Liver (tissue), 9 donors: ENCODE data around the gene TLCD1. TPM values are rescaled to one million over a fixed set of nuclear protein-coding genes. Genes with fewer than 3 reads are reported as not detected.
A peak's percentile ranks its signal among the peaks of the same experiment; 100 is the strongest.

Experiments
- DNase-seq: peaks from one replicate; pipeline ENCODE4 v3.0.0-alpha.2; 2017; ENCODE audit warnings: low spot score
- H3K27ac ChIP-seq, 2 donors: one replicate each; pipeline ENCODE4 v1.7.0; 2013; ENCODE audit warnings: inconsistent platforms in 2 of 2, low read length in 2 of 2, control low read depth in 1 of 2, low read depth in 1 of 2, mild to moderate bottlenecking in 1 of 2
- H3K27me3 ChIP-seq, 4 donors: one replicate each; pipeline versions ENCODE4 v1.6.1 to v1.7.0; 2013; ENCODE audit warnings: low read length in 3 of 4, inconsistent platforms in 1 of 4, mild to moderate bottlenecking in 1 of 4, moderate library complexity in 1 of 4; ENCODE audit not compliant: control insufficient read depth in 4 of 4, insufficient read depth in 4 of 4
- H3K36me3 ChIP-seq, 4 donors: one replicate each; pipeline versions ENCODE4 v1.6.1 to v1.7.0; 2013; ENCODE audit warnings: low read length in 3 of 4, mild to moderate bottlenecking in 3 of 4, low read depth in 1 of 4, moderate library complexity in 1 of 4; ENCODE audit not compliant: control insufficient read depth in 4 of 4, insufficient read depth in 3 of 4
- H3K4me1 ChIP-seq, 4 donors: one replicate each; pipeline versions ENCODE4 v1.6.1 to v1.7.0; 2013; ENCODE audit warnings: low read length in 3 of 4, mild to moderate bottlenecking in 3 of 4, moderate library complexity in 1 of 4; ENCODE audit not compliant: control insufficient read depth in 4 of 4, insufficient read depth in 4 of 4
- H3K4me3 ChIP-seq, 3 donors: one replicate each; pipeline versions ENCODE4 v1.6.1 to v1.7.0; 2013; ENCODE audit warnings: low read length in 3 of 3, control low read depth in 1 of 3, low read depth in 1 of 3, mild to moderate bottlenecking in 1 of 3
- H3K9ac ChIP-seq, 2 donors: one replicate each; pipeline ENCODE4 v1.7.0; 2013; ENCODE audit warnings: low read length in 2 of 2, mild to moderate bottlenecking in 2 of 2, moderate library complexity in 2 of 2, control low read depth in 1 of 2, low read depth in 1 of 2
- H3K9me3 ChIP-seq, 4 donors: one replicate each; pipeline versions ENCODE4 v1.6.1 to v1.7.0; 2013; ENCODE audit warnings: low read length in 3 of 4; ENCODE audit not compliant: control insufficient read depth in 4 of 4
- CTCF ChIP-seq: fragments of 150-350 bp; IDR thresholded peaks from 2 replicates; pipeline ENCODE4 v1.5.1; 2017; ENCODE audit warnings: improper control_type of control experiment, low read depth, low read length; ENCODE audit not compliant: missing input control
- FOXA1 ChIP-seq: IDR thresholded peaks from 2 replicates; pipeline ENCODE4 v1.6.1; 2016; ENCODE audit warnings: antibody characterized with exemption
- FOXA2 ChIP-seq: IDR thresholded peaks from 2 replicates; pipeline ENCODE4 v1.6.1; 2016; ENCODE audit warnings: antibody characterized with exemption
- MAX ChIP-seq: IDR thresholded peaks from 2 replicates; pipeline ENCODE4 v1.6.1; 2016; ENCODE audit warnings: antibody characterized with exemption
- NR2F2 ChIP-seq: IDR thresholded peaks from 2 replicates; pipeline ENCODE4 v1.6.1; 2016; ENCODE audit warnings: antibody characterized with exemption
- RAD21 ChIP-seq, 2 donors: IDR thresholded peaks; 2 replicates each; pipeline ENCODE4 v1.6.1; 2016; ENCODE audit warnings: antibody characterized with exemption in 2 of 2, mild to moderate bottlenecking in 2 of 2
- REST ChIP-seq: IDR thresholded peaks from 2 replicates; pipeline ENCODE4 v1.6.1; 2016; ENCODE audit warnings: antibody characterized with exemption, mild to moderate bottlenecking
- RXRA ChIP-seq, 2 donors: IDR thresholded peaks; 2 replicates each; pipeline ENCODE4 v1.6.1; 2017 to 2018; ENCODE audit warnings: antibody characterized with exemption in 2 of 2, mild to moderate bottlenecking in 1 of 2
- WGBS: extraction: QIAGEN DNeasy Blood & Tissue Kit; methylation state at CpG from one replicate; pipeline ENCODE4 v1.1.7; 2013; 5-methylcytosine and 5-hydroxymethylcytosine counted together
- polyA plus RNA-seq, 2 donors: library from polyadenylated mRNA; stranded (reverse) in 1 of 2; unstranded in 1 of 2; fragments of 200-250 nt in 1 of 2; fragments of >200 nt in 1 of 2; fragmentation: Nextera tagmentation in 1 of 2; extraction: Ambion mirVana in 1 of 2; gene quantifications; one replicate each; pipeline versions ENCODE4 v1.2.1 to v1.2.3, GENCODE V29; 2013 to 2015
- total RNA-seq, 2 donors: library from RNA; depleted of rRNA; stranded (reverse); fragments of >200 nt; gene quantifications; one replicate each; pipeline ENCODE4 v1.2.3, GENCODE V29; 2014
- donor health status: healthy.
- donor health status: healthy.
- donor health status: healthy.
- donor health status: healthy.
- donor health status: healthy.

Gene TLCD1
- total and polyA plus RNA-seq, 4 donors = 4.4 to 8.8 (median 6.5) TPM

DNA sequence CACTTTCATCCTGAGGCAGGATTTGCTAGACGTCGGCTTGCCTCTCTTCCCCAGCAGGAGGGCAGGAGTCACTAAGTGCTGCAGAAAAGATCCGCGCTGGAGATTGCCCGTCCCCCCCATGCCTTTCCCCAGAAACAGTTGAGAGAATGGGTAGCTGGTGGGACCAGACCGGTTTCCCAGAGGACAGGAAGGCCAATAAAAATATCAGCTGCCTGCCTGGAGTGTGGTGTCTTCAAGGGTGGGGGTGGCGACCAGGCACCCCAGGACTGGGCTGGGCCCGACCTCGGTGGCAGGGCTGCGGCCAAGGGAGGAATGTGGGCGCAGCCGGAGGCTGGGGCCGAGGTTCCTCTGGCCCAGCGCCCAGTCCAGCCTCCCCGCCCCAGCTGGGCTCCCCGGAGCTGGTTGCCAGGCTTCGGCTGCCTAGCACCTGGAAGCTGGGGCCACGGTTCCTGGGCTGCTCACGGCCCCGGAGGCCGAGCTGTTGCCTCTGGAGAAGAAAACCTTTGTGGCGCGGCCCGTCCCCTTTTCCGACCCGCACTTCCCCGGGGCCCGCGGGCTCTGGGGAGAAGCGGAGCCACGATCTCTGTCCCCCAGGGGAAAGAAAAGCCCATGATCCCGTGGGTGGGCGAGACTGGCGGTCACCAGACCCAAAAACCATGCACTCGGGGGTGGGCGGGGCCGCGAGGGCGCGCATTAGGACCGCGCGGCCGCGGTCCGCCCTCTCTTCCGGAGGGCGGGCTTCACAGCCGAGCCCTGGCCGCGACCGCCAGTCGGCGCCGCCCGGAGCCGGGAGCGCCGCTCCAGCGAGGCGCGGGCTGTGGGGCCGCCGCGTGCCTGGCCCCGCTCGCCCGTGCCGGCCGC, 17.4 kb upstream of the TLCD1 start, which contains the start of gene TRAF4:
Gene TRAF4 (plus strand): TSS at position 769 of the 861 bp plus-strand sequence. CDS start 102 bp downstream, outside the sequence.
- H3K4me3 ChIP-seq = peak within 1 kb of the TSS; percentile 72 to 93 (median 92)
- H3K4me1 ChIP-seq = peaks cover 16 to 41% (median 30%) of the 10 kb centered on the region in 4 donors
- TF ChIP-seq CTCF (peak; percentile 20), FOXA2 (no peak)
- H3K9ac ChIP-seq = peak within 1 kb of the TSS; percentile 63 to 79
- no peaks in the 10 kb centered on the region for H3K27me3 ChIP-seq
- H3K27ac ChIP-seq = peak within 1 kb of the TSS; percentile 74 to 92
- 2% methylated on average over 70 of the region's 70 CpGs for WGBS
- H3K9me3 ChIP-seq = no peaks in the 10 kb centered on the region
- peak; percentile 81 for DNase-seq
- H3K36me3 ChIP-seq = peaks cover 4 to 15% (median 12%) of the 10 kb centered on the region in 4 donors

DNA sequence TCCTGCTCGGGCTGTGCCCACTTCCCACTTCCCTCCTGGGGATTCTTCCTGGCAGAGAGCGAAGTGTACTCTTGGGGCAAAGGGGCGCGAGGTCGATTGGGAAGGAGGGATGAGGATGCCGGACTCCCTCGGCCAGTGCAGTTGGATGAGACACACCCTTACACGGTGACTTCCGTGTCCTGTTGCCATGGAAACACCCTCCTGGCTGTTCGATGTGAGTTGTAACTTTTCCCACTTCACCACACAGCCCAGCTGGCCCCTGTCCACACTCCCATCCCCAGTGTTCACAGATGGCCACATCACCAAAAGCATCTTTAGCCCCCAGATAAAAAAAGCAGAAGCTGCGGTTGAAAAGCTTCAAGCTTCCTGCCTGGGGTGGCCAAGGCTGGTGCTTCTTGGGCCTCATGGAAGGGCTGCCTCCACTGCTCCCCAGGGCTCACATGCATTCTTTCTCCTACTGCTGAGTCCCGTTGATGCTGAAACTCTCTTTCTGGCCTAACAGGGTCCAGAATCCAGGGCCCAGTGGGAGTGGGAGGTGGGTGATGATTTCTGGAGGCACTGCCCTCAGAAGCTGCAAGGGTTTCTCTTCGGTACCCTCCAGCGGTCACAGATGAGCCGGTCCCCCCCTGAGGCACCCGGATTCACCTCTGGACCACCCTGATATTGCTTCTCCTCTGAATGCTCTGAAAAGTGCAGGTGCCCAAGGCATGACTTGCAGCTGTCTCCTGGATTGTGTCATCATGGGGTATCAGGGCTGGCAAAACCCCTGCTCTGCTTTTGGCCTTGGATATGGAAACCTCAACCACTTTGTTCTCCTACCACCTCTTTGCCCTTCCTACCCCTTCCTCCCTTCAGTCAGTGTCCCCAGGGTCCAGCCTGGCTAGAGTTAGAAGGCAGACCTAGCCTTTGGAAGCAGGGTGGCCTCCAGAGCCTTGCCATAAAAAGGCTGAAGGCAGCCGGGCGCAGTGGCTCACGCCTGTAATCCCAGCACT, 15.6 kb upstream of the TLCD1 start:
- no peak overlapping the region for H3K27ac ChIP-seq
- no peak for DNase-seq
- H3K27me3 ChIP-seq = no peaks in the 10 kb centered on the region
- H3K9ac ChIP-seq = no peak overlapping the region
- TF ChIP-seq FOXA1 = no peak
- no peak for TF ChIP-seq RXRA (IDR thresholded peaks at IDR 0.05)
- no peak for TF ChIP-seq NR2F2
- TF ChIP-seq MAX = no peak
- no peak for TF ChIP-seq REST
- TF ChIP-seq RAD21 (IDR thresholded peaks at IDR 0.05) = no peak
- no peak overlapping the region for H3K4me3 ChIP-seq
- H3K36me3 ChIP-seq = no peaks in the 10 kb centered on the region
- H3K9me3 ChIP-seq = no peaks in the 10 kb centered on the region
- 83% methylated on average over 19 of the region's 19 CpGs for WGBS
- peaks cover 11 to 23% (median 19%) of the 10 kb centered on the region in 4 donors for H3K4me1 ChIP-seq
